Neural cell (in vitro differentiated cells): ENCODE measurements around the gene ATP1B1.

Experiments used
- SMC3 ChIP-seq: fragments of 450-650 bp; conservative IDR thresholded peaks from 2 replicates; pipeline ENCODE4 v1.6.1; 2014; ENCODE audit warnings: antibody characterized with exemption, mild to moderate bottlenecking, moderate library complexity; ENCODE audit not compliant: poor library complexity
- TF ChIP-seq, protein P1 (sequence below): fragments of 450-650 bp; IDR thresholded peaks from 2 replicates; pipeline ENCODE4 v1.5.1; 2014; ENCODE audit warnings: antibody characterized with exemption, mild to moderate bottlenecking, moderate library complexity; ENCODE audit not compliant: poor library complexity, severe bottlenecking

DNA sequence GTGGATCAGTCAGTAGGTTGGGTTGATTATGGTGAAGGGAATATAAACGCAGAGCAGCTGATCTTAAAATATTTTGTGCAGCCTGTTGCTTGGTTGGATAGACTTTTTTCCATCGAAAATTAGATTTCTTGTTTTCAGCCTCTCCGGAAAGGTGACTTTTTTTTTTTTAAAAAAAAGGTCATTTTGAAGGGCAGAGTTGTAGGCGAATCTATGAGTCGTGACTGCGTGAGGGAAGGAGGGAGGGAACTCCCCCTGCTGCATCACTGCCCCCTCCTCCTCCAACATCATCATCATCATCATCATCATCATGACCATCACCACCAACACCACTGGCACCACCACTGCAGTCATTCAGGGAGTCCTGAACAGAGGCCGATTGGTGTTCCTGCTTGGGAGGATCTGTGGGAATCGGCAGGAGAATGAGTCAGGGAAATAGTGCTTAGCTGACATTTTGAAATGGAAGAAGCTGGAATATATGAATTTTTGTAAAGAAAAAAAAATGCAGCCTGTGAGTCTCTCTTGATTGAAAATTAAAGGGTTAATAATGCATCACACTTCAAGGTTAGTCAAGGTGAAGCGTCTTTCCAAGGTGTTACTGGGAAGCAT lies 1.2 kb downstream of the ATP1B1 start:
- TF ChIP-seq, protein P1, sequence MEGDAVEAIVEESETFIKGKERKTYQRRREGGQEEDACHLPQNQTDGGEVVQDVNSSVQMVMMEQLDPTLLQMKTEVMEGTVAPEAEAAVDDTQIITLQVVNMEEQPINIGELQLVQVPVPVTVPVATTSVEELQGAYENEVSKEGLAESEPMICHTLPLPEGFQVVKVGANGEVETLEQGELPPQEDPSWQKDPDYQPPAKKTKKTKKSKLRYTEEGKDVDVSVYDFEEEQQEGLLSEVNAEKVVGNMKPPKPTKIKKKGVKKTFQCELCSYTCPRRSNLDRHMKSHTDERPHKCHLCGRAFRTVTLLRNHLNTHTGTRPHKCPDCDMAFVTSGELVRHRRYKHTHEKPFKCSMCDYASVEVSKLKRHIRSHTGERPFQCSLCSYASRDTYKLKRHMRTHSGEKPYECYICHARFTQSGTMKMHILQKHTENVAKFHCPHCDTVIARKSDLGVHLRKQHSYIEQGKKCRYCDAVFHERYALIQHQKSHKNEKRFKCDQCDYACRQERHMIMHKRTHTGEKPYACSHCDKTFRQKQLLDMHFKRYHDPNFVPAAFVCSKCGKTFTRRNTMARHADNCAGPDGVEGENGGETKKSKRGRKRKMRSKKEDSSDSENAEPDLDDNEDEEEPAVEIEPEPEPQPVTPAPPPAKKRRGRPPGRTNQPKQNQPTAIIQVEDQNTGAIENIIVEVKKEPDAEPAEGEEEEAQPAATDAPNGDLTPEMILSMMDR: no peak
- TF ChIP-seq SMC3: no peak
